Mononuclear cell (primary cell): ENCODE measurements around the gene GJA3. TPM values are rescaled to one million over a fixed set of nuclear protein-coding genes. Genes with fewer than 3 reads are reported as not detected.

Experiments
- H3K27me3 ChIP-seq: 2 replicates; pipeline ENCODE4 v1.6.0; 2011; ENCODE audit warnings: low read length, control low read depth; ENCODE audit not compliant: insufficient read depth
- H3K4me1 ChIP-seq: 2 replicates; pipeline ENCODE4 v1.5.1; 2011; ENCODE audit warnings: mild to moderate bottlenecking, low read length, control low read depth; ENCODE audit not compliant: insufficient read depth
- H3K4me3 ChIP-seq: 2 replicates; pipeline ENCODE4 v1.5.1; 2011; ENCODE audit warnings: mild to moderate bottlenecking, low read length, moderate library complexity
- H3K9me3 ChIP-seq: 2 replicates; pipeline ENCODE4 v1.5.1; 2011; ENCODE audit warnings: low read depth, mild to moderate bottlenecking, control low read depth, low read length
- total RNA-seq: library from RNA; depleted of rRNA; stranded (reverse); fragments of >200 nt; gene quantifications from one replicate; pipeline ENCODE4 v1.2.3, GENCODE V29; 2012

The GJA3 gene
- total RNA-seq, 1 donor = under 0.01 TPM

GRCh38 chr13:20116213-20116612 is 44.6 kb downstream of the GJA3 start:
- no peaks in the 10 kb centered on the region for H3K9me3 ChIP-seq
- no peak overlapping the region for H3K4me3 ChIP-seq
- H3K4me1 ChIP-seq = peaks cover 17% of the 10 kb centered on the region
- H3K27me3 ChIP-seq = no peaks in the 10 kb centered on the region

DNA sequence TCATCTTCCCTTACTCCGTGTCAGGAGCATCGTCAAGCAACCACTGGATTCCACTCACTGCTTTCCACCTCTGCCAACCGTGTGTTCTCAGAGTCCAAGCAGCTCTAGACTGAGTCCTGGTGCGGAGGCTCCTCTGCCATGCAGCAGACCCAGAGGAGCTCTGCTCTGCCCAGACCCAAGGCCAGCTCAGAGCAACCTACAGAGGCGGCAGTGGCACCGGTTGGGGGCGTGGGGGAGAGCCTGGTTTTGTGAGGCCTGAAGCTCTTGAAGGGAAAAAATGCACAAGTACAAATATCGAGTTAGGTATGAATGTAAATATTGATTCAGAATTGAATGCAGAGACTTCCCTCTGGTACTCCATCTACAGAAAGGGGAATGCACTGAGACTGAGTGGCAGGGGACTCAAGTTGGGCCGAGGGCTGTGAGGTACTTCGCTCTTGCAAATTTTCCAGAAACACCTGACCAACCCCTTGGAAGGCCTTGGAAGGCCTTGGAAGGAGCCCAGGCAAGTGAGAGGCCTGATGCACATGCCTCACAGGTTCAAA is 46.7 kb downstream of the GJA3 start:
- Histone ChIP-seq H3K27me3 (no peaks in the 10 kb centered on the region), H3K9me3 (no peaks in the 10 kb centered on the region), H3K4me3 (no peak overlapping the region), H3K4me1 (peaks cover 8% of the 10 kb centered on the region)

DNA sequence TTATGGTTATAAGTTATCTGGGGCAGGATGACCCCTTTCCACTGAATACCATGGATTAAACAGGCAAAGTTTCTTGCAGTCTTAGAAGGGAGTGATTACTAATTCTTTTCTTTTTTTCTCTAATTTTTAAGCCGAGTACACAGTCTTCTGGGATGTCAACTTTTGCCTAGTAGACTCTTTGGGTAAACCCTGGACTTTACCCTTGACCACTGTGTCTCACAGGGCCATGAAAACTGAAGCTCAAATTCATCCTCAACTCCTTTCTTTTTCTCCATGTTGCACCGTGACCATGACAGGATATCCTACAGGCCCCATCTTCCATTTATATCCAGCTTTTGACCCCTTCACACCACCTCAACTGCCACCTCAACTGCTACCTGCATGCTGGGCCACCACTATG is 51.8 kb downstream of the GJA3 start:
- no peaks in the 10 kb centered on the region for H3K9me3 ChIP-seq
- H3K4me1 ChIP-seq = no peaks in the 10 kb centered on the region

DNA sequence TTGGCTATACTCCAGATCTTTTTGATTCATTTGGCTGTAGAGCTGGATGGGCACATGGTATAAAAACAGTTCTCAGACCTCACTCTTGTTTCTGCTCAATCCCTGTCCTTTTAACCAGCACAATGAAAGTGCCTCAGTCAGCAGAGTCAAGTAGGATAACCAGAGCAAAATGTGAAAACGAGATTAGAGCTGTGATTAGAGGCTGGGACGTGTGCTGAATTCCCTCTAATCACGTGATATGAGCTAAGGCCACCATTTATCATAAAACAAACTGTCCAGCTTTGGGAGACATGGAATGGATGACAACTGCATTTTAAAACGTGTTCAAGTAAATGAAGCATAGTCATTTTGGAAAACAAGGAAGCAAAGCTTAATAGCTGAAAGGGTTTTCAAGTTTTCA is 54.1 kb downstream of the GJA3 start:
- no peaks in the 10 kb centered on the region for H3K9me3 ChIP-seq
- H3K27me3 ChIP-seq = peaks cover 3% of the 10 kb centered on the region
- no peaks in the 10 kb centered on the region for H3K4me1 ChIP-seq
- no peak overlapping the region for H3K4me3 ChIP-seq

More for the DNA sequence above, 51.8 kb downstream of the GJA3 start:
- Histone ChIP-seq H3K27me3 (no peaks in the 10 kb centered on the region), H3K4me3 (no peak overlapping the region)

DNA sequence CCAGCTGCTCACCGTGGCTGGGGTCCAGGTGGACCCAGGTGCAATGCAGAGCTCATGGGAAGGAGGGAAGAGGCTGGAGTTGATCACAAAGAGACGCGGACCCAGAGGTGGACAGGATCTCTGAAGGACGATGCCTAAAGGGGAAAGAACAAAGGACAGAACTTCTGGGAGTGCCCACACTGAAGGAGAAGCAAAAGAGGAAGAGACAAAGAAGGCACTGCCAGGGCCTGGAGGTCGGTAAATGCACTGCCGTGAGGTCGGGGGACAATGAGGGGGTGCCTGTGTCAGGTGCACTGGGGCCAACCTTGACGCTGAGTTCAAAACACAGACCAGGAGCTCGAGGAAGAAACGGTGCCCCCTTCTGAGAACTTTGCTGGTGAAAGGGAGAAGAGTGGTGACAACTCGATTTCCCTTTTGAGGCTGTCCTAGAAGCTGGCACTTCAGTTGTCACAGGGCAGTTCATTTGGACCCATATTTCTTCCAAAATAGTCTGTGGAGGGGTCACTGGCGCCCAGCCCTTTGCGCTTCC is 55.6 kb downstream of the GJA3 start:
- H3K27me3 ChIP-seq = peaks cover 7% of the 10 kb centered on the region
- no peaks in the 10 kb centered on the region for H3K4me1 ChIP-seq

GRCh38 chr13:20102525-20103180 is 58.2 kb downstream of the GJA3 start:
- Histone ChIP-seq H3K4me1 (no peaks in the 10 kb centered on the region), H3K27me3 (peaks cover 11% of the 10 kb centered on the region), H3K4me3 (no peak overlapping the region), H3K9me3 (no peaks in the 10 kb centered on the region)

More for the DNA sequence above, 55.6 kb downstream of the GJA3 start:
- no peak overlapping the region for H3K4me3 ChIP-seq
- no peaks in the 10 kb centered on the region for H3K9me3 ChIP-seq

GRCh38 chr13:20101467-20102316 is 59.2 kb downstream of the GJA3 start:
- no peaks in the 10 kb centered on the region for H3K4me1 ChIP-seq
- H3K27me3 ChIP-seq = peaks cover 11% of the 10 kb centered on the region
- no peaks in the 10 kb centered on the region for H3K9me3 ChIP-seq
- no peak overlapping the region for H3K4me3 ChIP-seq

- peaks cover 11% of the 10 kb centered on the region for H3K27me3 ChIP-seq
- H3K4me3 ChIP-seq = no peak overlapping the region
- H3K9me3 ChIP-seq = no peaks in the 10 kb centered on the region
- H3K4me1 ChIP-seq = no peaks in the 10 kb centered on the region
Measured at GRCh38 chr13:20099319-20099718, 61.5 kb downstream of the GJA3 start.

DNA sequence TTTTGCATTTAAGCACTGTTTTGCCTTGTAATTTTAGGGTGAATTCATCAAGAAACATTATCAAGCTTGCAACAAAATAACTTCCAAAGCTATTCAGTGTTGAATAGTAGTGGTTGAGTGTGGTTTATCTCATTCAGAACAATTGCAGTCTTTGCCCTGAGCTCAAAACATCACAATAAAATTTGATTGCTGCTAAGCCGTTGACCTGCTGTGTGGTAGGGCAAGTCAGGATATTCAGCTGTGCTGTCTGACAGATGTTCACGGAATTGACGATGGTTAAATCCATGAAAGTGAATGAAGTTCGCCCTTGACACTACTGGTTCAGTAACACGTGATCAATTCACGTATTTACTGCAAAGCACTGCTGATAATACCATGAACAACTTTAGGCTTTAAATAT is 66.9 kb downstream of the GJA3 start:
- Histone ChIP-seq H3K9me3 (no peaks in the 10 kb centered on the region), H3K27me3 (peaks cover under 1% of the 10 kb centered on the region), H3K4me3 (no peak overlapping the region), H3K4me1 (no peaks in the 10 kb centered on the region)

DNA sequence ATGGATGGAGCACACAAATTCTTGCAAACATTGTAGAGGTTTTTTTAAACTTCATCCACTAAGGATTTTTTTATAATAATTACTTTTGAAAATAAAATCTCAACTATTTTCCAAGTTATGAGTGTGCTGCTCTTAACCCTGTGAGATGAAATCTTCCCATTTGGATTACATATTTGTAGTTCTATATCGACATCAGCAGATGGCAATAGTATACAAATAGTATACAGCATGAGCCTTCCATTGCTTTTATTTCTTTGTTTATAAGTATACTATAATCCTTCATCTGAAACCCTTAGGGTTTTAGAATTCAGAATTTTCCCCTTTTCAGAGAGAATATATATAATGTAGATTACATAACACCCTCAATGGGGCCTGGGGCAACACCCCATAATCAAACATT is 70.5 kb downstream of the GJA3 start:
- H3K27me3 ChIP-seq = no peaks in the 10 kb centered on the region
- no peaks in the 10 kb centered on the region for H3K4me1 ChIP-seq
- H3K9me3 ChIP-seq = no peaks in the 10 kb centered on the region
- H3K4me3 ChIP-seq = no peak overlapping the region

Other genes with a start within 250 kb of the GJA3 start
- 120 TPM for gene ZMYM2, start 202.3 kb downstream of the GJA3 start, total RNA-seq
- 3.4 TPM for gene GJB2, start 31.9 kb upstream of the GJA3 start, total RNA-seq
- 0.94 TPM for gene GJB6, start 71.3 kb upstream of the GJA3 start, total RNA-seq